ENCODE data around the gene TMEM225B.
A peak's percentile ranks its signal among the peaks of the same experiment; 100 is the strongest.

DNA sequence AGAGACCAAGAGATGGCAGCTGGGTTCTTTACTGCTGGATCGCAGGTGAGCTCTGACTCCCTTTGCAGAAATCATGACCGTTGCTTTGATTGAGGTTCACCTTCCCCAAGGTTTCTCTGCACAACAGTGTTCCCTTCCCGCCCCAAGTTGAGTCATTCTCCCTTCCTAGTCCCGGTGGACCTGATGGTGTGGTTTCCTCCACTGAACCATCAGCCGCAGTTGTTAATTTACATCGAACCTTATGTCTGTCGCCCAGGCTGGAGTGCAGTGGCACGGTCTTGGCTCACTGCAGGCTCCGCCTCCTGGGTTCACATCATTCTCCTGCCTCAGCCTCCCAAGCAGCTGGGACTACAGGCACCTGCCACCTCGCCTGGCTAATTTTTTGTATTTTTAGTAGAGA, 24.5 kb downstream of the TMEM225B start:
- TF ChIP-seq EGR1 (IDR thresholded peaks at IDR 0.05; ENCODE audit: low read depth), result no peak
- TF ChIP-seq, protein P1, sequence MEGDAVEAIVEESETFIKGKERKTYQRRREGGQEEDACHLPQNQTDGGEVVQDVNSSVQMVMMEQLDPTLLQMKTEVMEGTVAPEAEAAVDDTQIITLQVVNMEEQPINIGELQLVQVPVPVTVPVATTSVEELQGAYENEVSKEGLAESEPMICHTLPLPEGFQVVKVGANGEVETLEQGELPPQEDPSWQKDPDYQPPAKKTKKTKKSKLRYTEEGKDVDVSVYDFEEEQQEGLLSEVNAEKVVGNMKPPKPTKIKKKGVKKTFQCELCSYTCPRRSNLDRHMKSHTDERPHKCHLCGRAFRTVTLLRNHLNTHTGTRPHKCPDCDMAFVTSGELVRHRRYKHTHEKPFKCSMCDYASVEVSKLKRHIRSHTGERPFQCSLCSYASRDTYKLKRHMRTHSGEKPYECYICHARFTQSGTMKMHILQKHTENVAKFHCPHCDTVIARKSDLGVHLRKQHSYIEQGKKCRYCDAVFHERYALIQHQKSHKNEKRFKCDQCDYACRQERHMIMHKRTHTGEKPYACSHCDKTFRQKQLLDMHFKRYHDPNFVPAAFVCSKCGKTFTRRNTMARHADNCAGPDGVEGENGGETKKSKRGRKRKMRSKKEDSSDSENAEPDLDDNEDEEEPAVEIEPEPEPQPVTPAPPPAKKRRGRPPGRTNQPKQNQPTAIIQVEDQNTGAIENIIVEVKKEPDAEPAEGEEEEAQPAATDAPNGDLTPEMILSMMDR (IDR thresholded peaks at IDR 0.05 in 2 of 3, conservative IDR thresholded peaks at IDR 0.05 in 1 of 3; ENCODE audit: borderline replicate concordance in 1 of 3, insufficient read depth in 1 of 3, low read depth in 2 of 3, low read length in 2 of 3), result no peak
- no peak for TF ChIP-seq SP1 (IDR thresholded peaks at IDR 0.05; ENCODE audit: low read depth)
- TF ChIP-seq ZNF274 (IDR thresholded peaks at IDR 0.05; ENCODE audit: low read depth, low read length), result no peak
- peak; percentile 15; the same call in 1 of the 2 replicates for TF ChIP-seq RAD21 (IDR thresholded peaks at IDR 0.05; ENCODE audit: low read depth)
- TF ChIP-seq, protein P2, sequence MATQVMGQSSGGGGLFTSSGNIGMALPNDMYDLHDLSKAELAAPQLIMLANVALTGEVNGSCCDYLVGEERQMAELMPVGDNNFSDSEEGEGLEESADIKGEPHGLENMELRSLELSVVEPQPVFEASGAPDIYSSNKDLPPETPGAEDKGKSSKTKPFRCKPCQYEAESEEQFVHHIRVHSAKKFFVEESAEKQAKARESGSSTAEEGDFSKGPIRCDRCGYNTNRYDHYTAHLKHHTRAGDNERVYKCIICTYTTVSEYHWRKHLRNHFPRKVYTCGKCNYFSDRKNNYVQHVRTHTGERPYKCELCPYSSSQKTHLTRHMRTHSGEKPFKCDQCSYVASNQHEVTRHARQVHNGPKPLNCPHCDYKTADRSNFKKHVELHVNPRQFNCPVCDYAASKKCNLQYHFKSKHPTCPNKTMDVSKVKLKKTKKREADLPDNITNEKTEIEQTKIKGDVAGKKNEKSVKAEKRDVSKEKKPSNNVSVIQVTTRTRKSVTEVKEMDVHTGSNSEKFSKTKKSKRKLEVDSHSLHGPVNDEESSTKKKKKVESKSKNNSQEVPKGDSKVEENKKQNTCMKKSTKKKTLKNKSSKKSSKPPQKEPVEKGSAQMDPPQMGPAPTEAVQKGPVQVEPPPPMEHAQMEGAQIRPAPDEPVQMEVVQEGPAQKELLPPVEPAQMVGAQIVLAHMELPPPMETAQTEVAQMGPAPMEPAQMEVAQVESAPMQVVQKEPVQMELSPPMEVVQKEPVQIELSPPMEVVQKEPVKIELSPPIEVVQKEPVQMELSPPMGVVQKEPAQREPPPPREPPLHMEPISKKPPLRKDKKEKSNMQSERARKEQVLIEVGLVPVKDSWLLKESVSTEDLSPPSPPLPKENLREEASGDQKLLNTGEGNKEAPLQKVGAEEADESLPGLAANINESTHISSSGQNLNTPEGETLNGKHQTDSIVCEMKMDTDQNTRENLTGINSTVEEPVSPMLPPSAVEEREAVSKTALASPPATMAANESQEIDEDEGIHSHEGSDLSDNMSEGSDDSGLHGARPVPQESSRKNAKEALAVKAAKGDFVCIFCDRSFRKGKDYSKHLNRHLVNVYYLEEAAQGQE (IDR thresholded peaks at IDR 0.05; ENCODE audit: low read depth), result no peak
- TF ChIP-seq POLR2AphosphoS5 (IDR thresholded peaks at IDR 0.05; ENCODE audit: low read depth, low read length), result no peak
- no peak for TF ChIP-seq ZFX (IDR thresholded peaks at IDR 0.05)
- no peak for TF ChIP-seq ELF1 (IDR thresholded peaks at IDR 0.05; ENCODE audit: borderline replicate concordance, low read depth)
- no peak for TF ChIP-seq SIN3A (IDR thresholded peaks at IDR 0.05; ENCODE audit: low read depth)
